Measurements from ENCODE around the gene PARP11.
"Not testable (repeated sequence)": the region's sequence is repeated elsewhere in the genome, so short reads cannot be mapped to it uniquely, and the experiment has no call there.

Gene PARP11

DNA sequence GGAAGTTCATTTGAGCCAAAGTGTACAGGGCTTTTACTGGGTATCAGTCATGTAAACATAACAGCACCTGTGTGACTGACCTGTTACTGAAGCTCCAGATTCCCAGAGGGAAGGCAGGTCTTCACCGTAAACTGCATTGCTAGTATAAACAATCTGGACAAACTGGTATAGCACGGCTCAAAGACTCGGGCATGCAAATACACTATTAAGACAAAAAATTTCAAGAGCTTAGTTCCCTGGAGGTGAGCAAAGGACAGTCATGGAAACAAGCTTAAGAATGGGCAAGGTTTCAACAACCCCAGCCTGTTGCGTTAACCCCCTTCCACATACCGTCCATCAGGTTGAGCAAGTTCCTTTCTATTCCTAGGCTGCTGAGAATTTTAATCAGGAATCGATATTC is 9.4 kb downstream of the PARP11 start:
- Histone ChIP-seq H3K27ac (ENCODE audit: low read depth, low read length) (no peak overlapping the region), H3K9me3 (ENCODE audit: control insufficient read depth in 5 of 5, low read length in 5 of 5) (peaks cover 0 to 17% (median 14%) of the 10 kb centered on the region in 5 donors), H3K36me3 (ENCODE audit: control insufficient read depth in 5 of 5, insufficient read depth in 5 of 5, low read length in 5 of 5) (peaks cover 0 to 11% (median 8%) of the 10 kb centered on the region in 5 donors), H3K9ac (ENCODE audit: low read length in 5 of 5) (no peak overlapping the region), H3K27me3 (ENCODE audit: control insufficient read depth in 5 of 5, insufficient read depth in 4 of 5, low read length in 5 of 5) (no peaks in the 10 kb centered on the region), H3K4me1 (ENCODE audit: control insufficient read depth in 5 of 5, insufficient read depth in 5 of 5, low read length in 5 of 5) (no peaks in the 10 kb centered on the region), H3K4me3 (ENCODE audit: low read depth in 1 of 5, low read length in 5 of 5) (no peak overlapping the region)

DNA sequence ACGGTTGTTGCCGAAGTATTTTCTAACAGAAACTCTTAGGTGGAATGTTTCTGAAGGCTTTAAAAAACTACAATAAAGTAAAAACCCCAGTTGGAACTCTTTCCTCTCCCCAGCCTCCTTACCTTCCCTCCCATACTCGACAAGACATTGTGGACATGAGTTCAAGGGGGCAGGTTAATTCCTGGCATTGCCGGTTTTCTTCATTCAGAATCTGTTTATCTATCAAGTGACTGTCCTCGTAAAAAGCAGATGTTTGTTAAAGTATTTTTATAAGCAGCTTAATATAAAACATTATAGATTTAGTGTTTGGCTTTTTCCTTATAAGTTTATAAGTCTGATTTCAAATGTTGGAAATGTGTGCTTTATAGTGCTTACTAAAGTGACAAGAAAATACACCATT is 30.7 kb downstream of the PARP11 start:
- H3K27ac ChIP-seq (ENCODE audit: low read depth, low read length) = no peak overlapping the region
- no peak overlapping the region for H3K4me3 ChIP-seq (ENCODE audit: low read depth in 1 of 5, low read length in 5 of 5)
- H3K9ac ChIP-seq (ENCODE audit: low read length in 5 of 5) = no peak overlapping the region
- peaks cover 0 to 4% (median 0%) of the 10 kb centered on the region in 5 donors for H3K4me1 ChIP-seq (ENCODE audit: control insufficient read depth in 5 of 5, insufficient read depth in 5 of 5, low read length in 5 of 5)
- H3K36me3 ChIP-seq (ENCODE audit: control insufficient read depth in 5 of 5, insufficient read depth in 5 of 5, low read length in 5 of 5) = peaks cover 0 to 2% (median 0%) of the 10 kb centered on the region in 5 donors
- H3K27me3 ChIP-seq (ENCODE audit: control insufficient read depth in 5 of 5, insufficient read depth in 4 of 5, low read length in 5 of 5) = no peaks in the 10 kb centered on the region
- H3K9me3 ChIP-seq (ENCODE audit: control insufficient read depth in 5 of 5, low read length in 5 of 5) = no peaks in the 10 kb centered on the region

- no peak overlapping the region for H3K4me3 ChIP-seq (ENCODE audit: low read depth in 1 of 5, low read length in 5 of 5)
- peaks cover 0 to 2% (median 0%) of the 10 kb centered on the region in 5 donors for H3K36me3 ChIP-seq (ENCODE audit: control insufficient read depth in 5 of 5, insufficient read depth in 5 of 5, low read length in 5 of 5)
- H3K9me3 ChIP-seq (ENCODE audit: control insufficient read depth in 5 of 5, low read length in 5 of 5) = no peaks in the 10 kb centered on the region
- no peaks in the 10 kb centered on the region for H3K27me3 ChIP-seq (ENCODE audit: control insufficient read depth in 5 of 5, insufficient read depth in 4 of 5, low read length in 5 of 5)
- no peak overlapping the region for H3K27ac ChIP-seq (ENCODE audit: low read depth, low read length)
- peaks cover 0 to 4% (median 0%) of the 10 kb centered on the region in 5 donors for H3K4me1 ChIP-seq (ENCODE audit: control insufficient read depth in 5 of 5, insufficient read depth in 5 of 5, low read length in 5 of 5)
- H3K9ac ChIP-seq (ENCODE audit: low read length in 5 of 5) = no peak overlapping the region
Observed at GRCh38 chr12:3841783-3842182, 31.4 kb downstream of the PARP11 start.

- not testable (repeated sequence) for H3K9me3 ChIP-seq (ENCODE audit: control insufficient read depth in 5 of 5, low read length in 5 of 5); H3K36me3 ChIP-seq (ENCODE audit: control insufficient read depth in 5 of 5, insufficient read depth in 5 of 5, low read length in 5 of 5); H3K4me3 ChIP-seq (ENCODE audit: low read depth in 1 of 5, low read length in 5 of 5); H3K4me1 ChIP-seq (ENCODE audit: control insufficient read depth in 5 of 5, insufficient read depth in 5 of 5, low read length in 5 of 5); H3K9ac ChIP-seq (ENCODE audit: low read length in 5 of 5); H3K27me3 ChIP-seq (ENCODE audit: control insufficient read depth in 5 of 5, insufficient read depth in 4 of 5, low read length in 5 of 5); H3K27ac ChIP-seq (ENCODE audit: low read depth, low read length)
Observed at GRCh38 chr12:3840833-3841232, 32.4 kb downstream of the PARP11 start.

GRCh38 chr12:3839745-3840144 is 33.5 kb downstream of the PARP11 start:
- H3K9ac ChIP-seq (ENCODE audit: low read length in 5 of 5); H3K27me3 ChIP-seq (ENCODE audit: control insufficient read depth in 5 of 5, insufficient read depth in 4 of 5, low read length in 5 of 5); H3K36me3 ChIP-seq (ENCODE audit: control insufficient read depth in 5 of 5, insufficient read depth in 5 of 5, low read length in 5 of 5); H3K9me3 ChIP-seq (ENCODE audit: control insufficient read depth in 5 of 5, low read length in 5 of 5); H3K4me1 ChIP-seq (ENCODE audit: control insufficient read depth in 5 of 5, insufficient read depth in 5 of 5, low read length in 5 of 5); H3K4me3 ChIP-seq (ENCODE audit: low read depth in 1 of 5, low read length in 5 of 5); H3K27ac ChIP-seq (ENCODE audit: low read depth, low read length): not testable (repeated sequence)

DNA sequence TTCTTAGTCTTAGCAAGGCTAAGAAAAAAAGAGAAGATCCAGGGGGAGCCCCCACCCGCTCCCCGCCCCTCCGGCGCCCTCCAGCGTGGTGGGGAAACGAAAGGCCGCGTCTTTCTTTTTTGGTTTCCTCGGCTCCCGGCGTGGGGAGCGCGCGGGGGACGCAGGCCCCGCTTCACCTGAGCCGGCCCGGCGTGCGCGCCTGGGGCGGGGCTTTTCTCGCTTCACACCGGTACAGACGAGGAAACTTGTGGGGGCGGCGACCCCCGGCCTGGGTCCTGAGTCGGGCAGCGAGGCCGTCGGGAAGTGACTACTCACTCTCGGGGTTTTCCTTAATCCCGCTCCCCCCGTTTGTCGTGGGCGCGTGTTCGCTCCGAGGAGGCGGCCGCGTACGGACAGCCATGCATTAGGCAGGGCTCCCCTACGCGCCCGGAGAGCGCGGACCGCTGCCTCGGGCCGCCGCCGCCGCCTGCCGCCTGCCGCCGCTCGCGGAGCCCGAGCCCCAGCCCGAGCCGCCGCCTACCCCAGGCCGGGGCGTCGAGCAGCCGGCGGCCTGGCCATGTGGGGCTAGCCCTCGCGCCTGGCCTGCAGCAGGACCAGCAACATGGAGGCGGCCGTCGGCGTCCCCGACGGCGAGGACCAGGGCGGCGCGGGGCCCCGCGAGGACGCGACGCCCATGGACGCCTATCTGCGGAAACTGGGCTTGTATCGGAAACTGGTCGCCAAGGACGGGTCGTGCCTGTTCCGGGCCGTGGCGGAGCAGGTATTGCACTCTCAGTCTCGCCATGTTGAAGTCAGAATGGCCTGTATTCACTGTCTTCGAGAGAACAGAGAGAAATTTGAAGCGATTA is 34.3 kb downstream of the PARP11 start:
- H3K27me3 ChIP-seq (ENCODE audit: control insufficient read depth in 5 of 5, insufficient read depth in 4 of 5, low read length in 5 of 5); H3K9ac ChIP-seq (ENCODE audit: low read length in 5 of 5); H3K9me3 ChIP-seq (ENCODE audit: control insufficient read depth in 5 of 5, low read length in 5 of 5); H3K4me1 ChIP-seq (ENCODE audit: control insufficient read depth in 5 of 5, insufficient read depth in 5 of 5, low read length in 5 of 5); H3K27ac ChIP-seq (ENCODE audit: low read depth, low read length); H3K36me3 ChIP-seq (ENCODE audit: control insufficient read depth in 5 of 5, insufficient read depth in 5 of 5, low read length in 5 of 5): not testable (repeated sequence)
- H3K4me3 ChIP-seq (ENCODE audit: low read depth in 1 of 5, low read length in 5 of 5) = peak overlapping the region in 1 of 5 donors; percentile 34

GRCh38 chr12:3838076-3838475 is 35.1 kb downstream of the PARP11 start:
- Histone ChIP-seq H3K27ac (ENCODE audit: low read depth, low read length) (no peak overlapping the region), H3K9me3 (ENCODE audit: control insufficient read depth in 5 of 5, low read length in 5 of 5) (no peaks in the 10 kb centered on the region), H3K36me3 (ENCODE audit: control insufficient read depth in 5 of 5, insufficient read depth in 5 of 5, low read length in 5 of 5) (peaks cover 0 to 2% (median 0%) of the 10 kb centered on the region in 5 donors), H3K9ac (ENCODE audit: low read length in 5 of 5) (no peak overlapping the region), H3K4me1 (ENCODE audit: control insufficient read depth in 5 of 5, insufficient read depth in 5 of 5, low read length in 5 of 5) (peaks cover 0 to 4% (median 0%) of the 10 kb centered on the region in 5 donors), H3K4me3 (ENCODE audit: low read depth in 1 of 5, low read length in 5 of 5) (no peak overlapping the region), H3K27me3 (ENCODE audit: control insufficient read depth in 5 of 5, insufficient read depth in 4 of 5, low read length in 5 of 5) (no peaks in the 10 kb centered on the region)

GRCh38 chr12:3837049-3837448 is 36.1 kb downstream of the PARP11 start:
- H3K9ac ChIP-seq (ENCODE audit: low read length in 5 of 5) = no peak overlapping the region
- no peak overlapping the region for H3K4me3 ChIP-seq (ENCODE audit: low read depth in 1 of 5, low read length in 5 of 5)
- H3K27ac ChIP-seq (ENCODE audit: low read depth, low read length) = no peak overlapping the region
- peaks cover 0 to 2% (median 0%) of the 10 kb centered on the region in 5 donors for H3K36me3 ChIP-seq (ENCODE audit: control insufficient read depth in 5 of 5, insufficient read depth in 5 of 5, low read length in 5 of 5)
- no peaks in the 10 kb centered on the region for H3K9me3 ChIP-seq (ENCODE audit: control insufficient read depth in 5 of 5, low read length in 5 of 5)
- no peaks in the 10 kb centered on the region for H3K27me3 ChIP-seq (ENCODE audit: control insufficient read depth in 5 of 5, insufficient read depth in 4 of 5, low read length in 5 of 5)
- peaks cover 0 to 5% (median 0%) of the 10 kb centered on the region in 5 donors for H3K4me1 ChIP-seq (ENCODE audit: control insufficient read depth in 5 of 5, insufficient read depth in 5 of 5, low read length in 5 of 5)

GRCh38 chr12:3836641-3837040 is 36.6 kb downstream of the PARP11 start:
- H3K9me3 ChIP-seq (ENCODE audit: control insufficient read depth in 5 of 5, low read length in 5 of 5) = no peaks in the 10 kb centered on the region
- H3K27me3 ChIP-seq (ENCODE audit: control insufficient read depth in 5 of 5, insufficient read depth in 4 of 5, low read length in 5 of 5) = no peaks in the 10 kb centered on the region
- no peak overlapping the region for H3K27ac ChIP-seq (ENCODE audit: low read depth, low read length)
- H3K36me3 ChIP-seq (ENCODE audit: control insufficient read depth in 5 of 5, insufficient read depth in 5 of 5, low read length in 5 of 5) = peaks cover 0 to 2% (median 0%) of the 10 kb centered on the region in 5 donors
- peaks cover 0 to 5% (median 0%) of the 10 kb centered on the region in 5 donors for H3K4me1 ChIP-seq (ENCODE audit: control insufficient read depth in 5 of 5, insufficient read depth in 5 of 5, low read length in 5 of 5)
- H3K9ac ChIP-seq (ENCODE audit: low read length in 5 of 5) = no peak overlapping the region
- H3K4me3 ChIP-seq (ENCODE audit: low read depth in 1 of 5, low read length in 5 of 5) = no peak overlapping the region

GRCh38 chr12:3835914-3836313 is 37.3 kb downstream of the PARP11 start:
- Histone ChIP-seq H3K4me1 (ENCODE audit: control insufficient read depth in 5 of 5, insufficient read depth in 5 of 5, low read length in 5 of 5) (peaks cover 0 to 5% (median 0%) of the 10 kb centered on the region in 5 donors), H3K9me3 (ENCODE audit: control insufficient read depth in 5 of 5, low read length in 5 of 5) (no peaks in the 10 kb centered on the region), H3K4me3 (ENCODE audit: low read depth in 1 of 5, low read length in 5 of 5) (no peak overlapping the region), H3K27me3 (ENCODE audit: control insufficient read depth in 5 of 5, insufficient read depth in 4 of 5, low read length in 5 of 5) (no peaks in the 10 kb centered on the region), H3K36me3 (ENCODE audit: control insufficient read depth in 5 of 5, insufficient read depth in 5 of 5, low read length in 5 of 5) (no peaks in the 10 kb centered on the region), H3K9ac (ENCODE audit: low read length in 5 of 5) (no peak overlapping the region), H3K27ac (ENCODE audit: low read depth, low read length) (no peak overlapping the region)
